Naive B cell (primary cell): ENCODE data around the gene GMPR2. TPM values are rescaled to one million over a fixed set of nuclear protein-coding genes. Genes with fewer than 3 reads are reported as not detected.
A peak's percentile ranks its signal among the peaks of the same experiment; 100 is the strongest.

Experiments used
- ATAC-seq, 2 donors: fragments of 150-1000 bp; cut with Tn5 transposase; 2 replicates each; pipeline ENCODE4 v1.10.0; 2021; ENCODE audit warnings: low read depth in 2 of 2, mild to moderate bottlenecking in 2 of 2, moderate library complexity in 2 of 2
- DNase-seq: peaks from one replicate; pipeline ENCODE4 v3.0.0; 2022
- H3K27ac Mint-ChIP-seq, 6 donors: one replicate each; pipeline ENCODE4 v1.8.0; 2020 to 2022; ENCODE audit warnings: mild to moderate bottlenecking in 6 of 6, mixed read lengths in 6 of 6, moderate library complexity in 5 of 6, inconsistent platforms in 2 of 6
- H3K27me3 Mint-ChIP-seq, 3 donors: one replicate each; pipeline ENCODE4 v1.8.0; 2021 to 2022; ENCODE audit warnings: mixed read lengths in 3 of 3, mild to moderate bottlenecking in 1 of 3
- H3K36me3 Mint-ChIP-seq, 2 donors: one replicate each; pipeline ENCODE4 v1.8.0; 2020 to 2022; ENCODE audit warnings: mixed read lengths in 2 of 2, inconsistent platforms in 1 of 2, mild to moderate bottlenecking in 1 of 2
- H3K4me1 Mint-ChIP-seq, 3 donors: one replicate each; pipeline ENCODE4 v1.8.0; 2020 to 2022; ENCODE audit warnings: mixed read lengths in 3 of 3, inconsistent platforms in 1 of 3, mild to moderate bottlenecking in 1 of 3, moderate library complexity in 1 of 3
- H3K4me3 Mint-ChIP-seq, 8 donors: one replicate each; pipeline ENCODE4 v1.8.0; 2020 to 2022; ENCODE audit warnings: mild to moderate bottlenecking in 8 of 8, mixed read lengths in 8 of 8, moderate library complexity in 8 of 8, inconsistent platforms in 2 of 8
- H3K9me3 Mint-ChIP-seq, 7 donors: one replicate each; pipeline ENCODE4 v1.8.0; 2020 to 2022; ENCODE audit warnings: mixed read lengths in 7 of 7, mild to moderate bottlenecking in 5 of 7, inconsistent platforms in 2 of 7, moderate library complexity in 1 of 7
- polyA plus RNA-seq, 6 donors: library from polyadenylated mRNA; unstranded; fragments of 300-500 nt; fragmentation: Illumina TruSeq; gene quantifications; one replicate each; pipeline ENCODE4 v1.2.3, GENCODE V29; 2021; ENCODE audit warnings: low read depth in 6 of 6

GMPR2 gene
- polyA plus RNA-seq, 6 donors from 2014 or later = 90.3 to 120 (median 99.2) TPM

DNA sequence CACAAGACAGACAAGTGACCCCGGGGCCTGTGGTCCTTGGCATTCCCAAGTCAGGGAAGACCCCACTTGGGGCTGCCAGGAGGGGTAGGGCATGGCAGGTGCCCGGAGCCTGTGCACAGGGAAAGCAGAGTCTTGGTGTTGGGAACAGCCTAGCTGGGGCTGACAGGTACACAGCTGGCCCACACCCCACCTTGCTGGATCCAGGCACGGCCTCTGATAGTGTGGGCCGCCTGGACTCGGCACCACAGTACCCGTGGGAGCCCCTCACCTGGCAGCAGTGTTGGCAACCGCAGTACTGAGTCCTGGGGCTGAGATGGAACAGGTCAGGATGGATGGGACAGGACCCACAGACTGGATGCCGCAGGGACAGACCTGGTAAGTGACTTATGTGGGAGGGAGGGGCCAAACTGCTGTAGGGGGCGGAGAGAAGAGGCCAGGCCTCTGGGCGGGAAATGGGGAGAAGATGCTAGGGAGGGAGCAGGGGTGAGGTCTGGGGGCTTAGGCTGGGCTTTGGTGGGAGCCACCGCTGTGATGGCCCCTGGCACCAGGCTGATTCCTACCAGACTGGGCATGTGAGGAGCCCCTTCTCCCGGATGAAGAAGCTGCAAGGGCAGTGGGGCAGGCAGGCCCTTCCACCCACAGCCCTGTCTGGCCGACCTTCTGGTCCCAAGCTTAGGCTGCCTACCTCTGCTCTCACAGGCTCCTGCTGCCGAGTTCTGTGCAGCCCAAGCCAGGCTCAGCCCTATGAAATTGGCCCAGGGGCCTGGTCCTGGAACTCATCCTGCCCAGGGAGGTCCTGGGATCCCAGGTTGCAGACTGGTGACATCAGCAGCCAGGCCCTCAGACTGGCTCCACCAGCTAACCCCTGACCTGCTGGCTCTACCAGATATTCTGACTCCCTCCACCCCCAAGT is 30.3 kb downstream of the GMPR2 start, which contains the start of gene TGM1:
TSS of gene TGM1 (minus strand) at position 357 of the 913 bp plus-strand sequence. CDS start 825 bp downstream, outside the sequence.
- H3K27ac Mint-ChIP-seq = peak within 1 kb of the TSS in 3 of 6 donors; percentile 50 to 86 (median 61)

GRCh38 chr14:24263848-24264247 is 31.1 kb downstream of the GMPR2 start:
- no peak for ATAC-seq
- Mint-ChIP-seq H3K4me1 (peaks cover 0 to 14% (median 9%) of the 10 kb centered on the region in 3 donors), H3K36me3 (peaks cover 7 to 22% of the 10 kb centered on the region in 2 donors), H3K9me3 (no peaks in the 10 kb centered on the region), H3K4me3 (no peak overlapping the region), H3K27ac (no peak overlapping the region), H3K27me3 (no peaks in the 10 kb centered on the region)
- DNase-seq = no peak

More for the DNA sequence above, 30.3 kb downstream of the GMPR2 start, which contains the start of gene TGM1:
- Mint-ChIP-seq H3K9me3 (no peaks in the 10 kb centered on the region), H3K36me3 (peaks cover 7 to 22% of the 10 kb centered on the region in 2 donors), H3K4me1 (peaks cover 0 to 14% (median 6%) of the 10 kb centered on the region in 3 donors), H3K27me3 (no peaks in the 10 kb centered on the region), H3K4me3 (no peak within 1 kb of the TSS)
- DNase-seq (no peak), ATAC-seq (no peak)

DNA sequence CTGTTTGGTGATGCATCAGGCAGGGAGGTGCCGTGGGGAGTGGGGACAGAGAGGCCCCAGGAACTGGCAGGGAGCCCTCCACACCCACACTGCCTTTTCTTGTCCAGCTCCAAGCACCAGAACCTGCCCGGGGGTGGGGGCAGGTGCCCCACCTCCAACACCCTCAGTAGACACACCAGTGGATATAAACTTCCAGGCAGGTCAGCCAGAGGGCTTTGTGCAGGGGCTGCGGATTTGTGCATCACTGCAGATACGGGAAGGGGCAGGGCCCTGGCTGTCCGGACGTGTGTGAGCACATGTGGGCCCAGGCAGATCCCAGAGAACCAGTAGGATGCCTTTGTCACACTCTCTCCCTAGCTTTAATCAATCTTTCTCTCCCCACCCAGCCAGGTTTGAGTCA is 31.6 kb downstream of the GMPR2 start:
- Mint-ChIP-seq H3K36me3 (peaks cover 7 to 22% of the 10 kb centered on the region in 2 donors), H3K27me3 (no peaks in the 10 kb centered on the region), H3K9me3 (no peaks in the 10 kb centered on the region), H3K27ac (peak overlapping the region in 1 of 6 donors; percentile 84), H3K4me1 (peaks cover 0 to 14% (median 9%) of the 10 kb centered on the region in 3 donors), H3K4me3 (no peak overlapping the region)
- DNase-seq (no peak), ATAC-seq (no peak)

DNA sequence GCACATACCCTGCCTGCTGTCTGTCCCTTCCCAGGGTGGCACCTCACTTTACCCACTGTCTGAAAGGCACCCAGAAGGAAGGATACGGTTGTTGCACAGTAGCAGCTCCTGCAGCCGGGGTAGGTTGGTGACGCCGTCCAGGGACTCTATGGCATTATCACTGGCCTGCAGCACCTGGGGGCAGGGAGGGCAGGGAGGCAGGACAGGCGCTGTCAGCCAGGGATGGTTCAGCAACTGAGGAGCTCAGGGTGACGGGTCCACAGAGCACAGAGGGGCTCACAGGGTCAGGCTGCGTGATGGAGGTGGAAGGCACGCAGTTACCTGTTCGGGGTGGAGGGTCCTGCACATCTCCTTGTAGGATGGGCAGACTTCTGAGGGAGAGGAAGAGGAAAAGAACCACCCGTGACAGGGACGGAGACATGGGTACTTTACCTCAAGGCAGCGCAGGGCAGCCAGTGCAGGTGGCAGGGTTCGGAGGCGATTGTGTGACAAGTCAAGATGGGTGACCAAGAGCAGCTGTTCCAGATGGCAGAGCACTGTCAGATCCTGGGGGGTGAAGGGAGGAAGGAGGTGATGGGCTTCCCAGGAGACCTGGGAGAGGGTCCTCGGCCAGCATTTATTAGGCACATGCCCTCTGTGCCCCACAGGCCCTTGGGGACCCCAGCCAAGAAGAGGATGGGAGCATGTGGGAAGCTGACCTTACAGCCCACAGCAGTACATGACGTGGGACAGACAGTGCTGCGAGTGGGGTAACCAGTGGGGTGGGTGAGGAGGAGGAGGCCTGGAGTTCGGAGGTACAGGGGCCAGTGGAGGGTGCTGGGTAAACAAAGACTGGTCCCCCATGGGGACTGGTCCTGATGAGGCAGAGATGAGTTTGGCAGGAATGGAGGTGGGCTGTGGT is 33.9 kb downstream of the GMPR2 start:
- DNase-seq = no peak
- Mint-ChIP-seq H3K27ac (peak overlapping the region in 3 of 6 donors; percentile 18 to 69 (median 69)), H3K27me3 (no peaks in the 10 kb centered on the region), H3K9me3 (no peaks in the 10 kb centered on the region), H3K4me3 (peak overlapping the region in 1 of 8 donors; percentile 6), H3K36me3 (peaks cover 7 to 15% of the 10 kb centered on the region in 2 donors), H3K4me1 (peaks cover 6 to 22% (median 15%) of the 10 kb centered on the region in 3 donors)
- ATAC-seq = no peak

- peaks cover 15 to 31% (median 24%) of the 10 kb centered on the region in 3 donors for H3K4me1 Mint-ChIP-seq
- no peaks in the 10 kb centered on the region for H3K9me3 Mint-ChIP-seq
- ATAC-seq (no peak), DNase-seq (no peak)
- H3K4me3 Mint-ChIP-seq = no peak overlapping the region
- peak overlapping the region in 1 of 6 donors; percentile 76 for H3K27ac Mint-ChIP-seq
- no peaks in the 10 kb centered on the region for H3K27me3 Mint-ChIP-seq
- peaks cover 7 to 15% of the 10 kb centered on the region in 2 donors for H3K36me3 Mint-ChIP-seq
Measured at GRCh38 chr14:24267516-24267915, 34.8 kb downstream of the GMPR2 start.

- Mint-ChIP-seq H3K27me3 (no peaks in the 10 kb centered on the region), H3K4me1 (peaks cover 20 to 35% (median 29%) of the 10 kb centered on the region in 3 donors), H3K27ac (no peak overlapping the region), H3K4me3 (no peak overlapping the region), H3K9me3 (no peaks in the 10 kb centered on the region), H3K36me3 (peaks cover 7 to 15% of the 10 kb centered on the region in 2 donors)
- DNase-seq = no peak
- no peak for ATAC-seq
Measured at GRCh38 chr14:24268225-24268624, 35.5 kb downstream of the GMPR2 start.

- peak overlapping the region in 3 of 8 donors; percentile 2 to 68 (median 6) for H3K4me3 Mint-ChIP-seq
- DNase-seq = no peak
- H3K4me1 Mint-ChIP-seq = peaks cover 26 to 45% (median 41%) of the 10 kb centered on the region in 3 donors
- H3K27me3 Mint-ChIP-seq = no peaks in the 10 kb centered on the region
- H3K9me3 Mint-ChIP-seq = no peaks in the 10 kb centered on the region
- H3K27ac Mint-ChIP-seq = peak overlapping the region in 1 of 6 donors; percentile 57
- ATAC-seq = no peak
- peaks cover 7 to 15% of the 10 kb centered on the region in 2 donors for H3K36me3 Mint-ChIP-seq
Measured at GRCh38 chr14:24269368-24269767, 36.6 kb downstream of the GMPR2 start.

DNA sequence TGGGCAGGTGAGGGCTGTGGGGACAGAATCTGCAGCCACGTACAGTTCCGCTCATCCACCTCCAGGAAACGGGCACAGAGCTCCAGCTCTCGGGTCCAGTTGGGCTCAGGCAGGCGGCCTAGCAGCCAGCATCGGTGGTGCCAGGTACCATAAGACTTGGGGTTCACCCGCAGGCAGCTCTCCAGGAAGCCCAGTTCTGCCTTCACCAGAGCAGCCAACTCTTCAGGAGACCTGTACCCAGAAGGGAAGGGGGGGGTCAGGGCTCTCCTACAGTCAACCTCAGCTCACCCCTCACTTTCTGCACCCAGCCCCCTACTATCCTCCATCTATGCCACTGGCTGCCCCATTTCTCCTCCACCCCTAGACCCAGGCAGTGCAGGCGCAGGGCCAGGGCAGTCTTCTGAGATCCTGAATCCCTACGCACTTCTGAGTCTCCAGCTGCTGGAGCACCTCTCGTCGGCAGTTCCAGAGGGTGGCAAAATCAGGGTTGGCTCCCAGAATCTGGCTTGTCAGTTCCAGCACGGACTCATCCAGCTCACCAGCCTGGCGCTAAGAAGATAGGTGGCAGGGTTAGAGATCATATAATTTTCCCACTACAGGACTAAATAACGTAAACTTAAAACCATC is 37.3 kb downstream of the GMPR2 start:
- no peak for DNase-seq

GRCh38 chr14:24270537-24271133 is 37.9 kb downstream of the GMPR2 start:
- DNase-seq = no peak
- peak overlapping the region; percentile 77 to 94 (median 91) for H3K4me3 Mint-ChIP-seq

More for the DNA sequence above, 37.3 kb downstream of the GMPR2 start:
- peaks cover 27 to 45% (median 45%) of the 10 kb centered on the region in 3 donors for H3K4me1 Mint-ChIP-seq
- H3K36me3 Mint-ChIP-seq = peaks cover 7 to 15% of the 10 kb centered on the region in 2 donors
- peak overlapping the region; percentile 7 to 95 (median 54) for H3K27ac Mint-ChIP-seq
- peak overlapping the region; percentile 77 to 94 (median 91) for H3K4me3 Mint-ChIP-seq
- no peak for ATAC-seq
- no peaks in the 10 kb centered on the region for H3K9me3 Mint-ChIP-seq
- no peaks in the 10 kb centered on the region for H3K27me3 Mint-ChIP-seq

GRCh38 chr14:24271134-24271833 is 38.6 kb downstream of the GMPR2 start, which contains the start of gene RABGGTA:
Gene RABGGTA, minus strand, starts transcription at chr14:24271597. Its CDS starts 482 bp downstream, at chr14:24271115.
- H3K27ac Mint-ChIP-seq = peak within 1 kb of the TSS; percentile 95 to 100 (median 99)
- DNase-seq = peak; percentile 94
- H3K4me3 Mint-ChIP-seq = peak within 1 kb of the TSS; percentile 77 to 94 (median 91)
- ATAC-seq = peak; percentile 82
- H3K36me3 Mint-ChIP-seq = peaks cover 7 to 14% of the 10 kb centered on the region in 2 donors
- H3K4me1 Mint-ChIP-seq = peaks cover 33 to 46% (median 43%) of the 10 kb centered on the region in 3 donors
- no peaks in the 10 kb centered on the region for H3K9me3 Mint-ChIP-seq
- no peaks in the 10 kb centered on the region for H3K27me3 Mint-ChIP-seq

More at GRCh38 chr14:24270537-24271133, 37.9 kb downstream of the GMPR2 start:
- Mint-ChIP-seq H3K27ac (peak overlapping the region; percentile 82 to 100 (median 96)), H3K4me1 (peaks cover 33 to 46% (median 45%) of the 10 kb centered on the region in 3 donors), H3K9me3 (no peaks in the 10 kb centered on the region), H3K36me3 (peaks cover 7 to 15% of the 10 kb centered on the region in 2 donors), H3K27me3 (no peaks in the 10 kb centered on the region)
- ATAC-seq = peak; percentile 1

- no peak for ATAC-seq
- peak overlapping the region; percentile 95 to 100 (median 99) for H3K27ac Mint-ChIP-seq
- H3K27me3 Mint-ChIP-seq = no peaks in the 10 kb centered on the region
- H3K4me1 Mint-ChIP-seq = peaks cover 36 to 48% (median 42%) of the 10 kb centered on the region in 3 donors
- peaks cover 6 to 8% of the 10 kb centered on the region in 2 donors for H3K36me3 Mint-ChIP-seq
- DNase-seq = no peak
- H3K4me3 Mint-ChIP-seq = peak overlapping the region; percentile 77 to 94 (median 91)
- no peaks in the 10 kb centered on the region for H3K9me3 Mint-ChIP-seq
Measured at GRCh38 chr14:24271834-24272263, 39.1 kb downstream of the GMPR2 start.
